Natural killer cell treated with Interleukin-12 subunit alpha and Interleukin-12 subunit beta and Interleukin-15 and Interleukin-18, amount 100 ng/mL, for 72 hours (primary cell): ENCODE data around the gene CLSTN2. TPM values are rescaled to one million over a fixed set of nuclear protein-coding genes. Genes with fewer than 3 reads are reported as not detected.

ENCODE experiments used
- ATAC-seq, 2 donors: fragments of 150-1000 bp; cut with Tn5 transposase in 1 of 2; sonication (Bioruptor Pico), chemical (Tn5 transposase) in 1 of 2; 2 replicates each; pipeline ENCODE4 v1.10.0; 2021
- DNase-seq: peaks from one replicate; pipeline ENCODE4 v3.0.0; 2022; ENCODE audit warnings: low spot score
- H3K27ac Mint-ChIP-seq, 2 donors: 1 replicate in 1 of 2; 2 replicates in 1 of 2; pipeline ENCODE4 v1.8.0; 2022; ENCODE audit warnings: mixed read lengths in 2 of 2, mild to moderate bottlenecking in 1 of 2, moderate library complexity in 1 of 2
- H3K27me3 Mint-ChIP-seq, 2 donors: 1 replicate in 1 of 2; 2 replicates in 1 of 2; pipeline ENCODE4 v1.8.0; 2022; ENCODE audit warnings: mixed read lengths in 2 of 2
- H3K36me3 Mint-ChIP-seq: one replicate; pipeline ENCODE4 v1.8.0; 2022; ENCODE audit warnings: mixed read lengths
- H3K4me1 Mint-ChIP-seq, 2 donors: 1 replicate in 1 of 2; 2 replicates in 1 of 2; pipeline ENCODE4 v1.8.0; 2022; ENCODE audit warnings: low read depth in 2 of 2, mixed read lengths in 2 of 2, mild to moderate bottlenecking in 1 of 2
- H3K4me3 Mint-ChIP-seq: one replicate; pipeline ENCODE4 v1.8.0; 2022; ENCODE audit warnings: mixed read lengths
- H3K9me3 Mint-ChIP-seq: 2 replicates; pipeline ENCODE4 v1.8.0; 2022; ENCODE audit warnings: mixed read lengths
- total RNA-seq, 2 donors: library from RNA; stranded (reverse); gene quantifications; one replicate each; pipeline ENCODE4 v1.2.3, GENCODE V29; 2022

CLSTN2 gene
- total RNA-seq, 2 donors from 2014 or later: not detected

GRCh38 chr3:140338916-140339315, 403.9 kb downstream of the CLSTN2 start:
- Mint-ChIP-seq H3K36me3 (no peaks in the 10 kb centered on the region), H3K27me3 (peaks cover 0 to 16% of the 10 kb centered on the region in 2 donors), H3K27ac (no peak overlapping the region)

GRCh38 chr3:140341203-140341602, 406.2 kb downstream of the CLSTN2 start:
- Mint-ChIP-seq H3K4me3 (no peak overlapping the region), H3K27ac (no peak overlapping the region), H3K4me1 (no peaks in the 10 kb centered on the region), H3K36me3 (no peaks in the 10 kb centered on the region), H3K27me3 (peaks cover 3 to 22% of the 10 kb centered on the region in 2 donors), H3K9me3 (no peaks in the 10 kb centered on the region)
- DNase-seq: no peak
- ATAC-seq: no peak

More at GRCh38 chr3:140338916-140339315, 403.9 kb downstream of the CLSTN2 start:
- H3K4me1 Mint-ChIP-seq: no peaks in the 10 kb centered on the region
- H3K4me3 Mint-ChIP-seq: no peak overlapping the region
- DNase-seq (no peak), ATAC-seq (no peak)
- no peaks in the 10 kb centered on the region for H3K9me3 Mint-ChIP-seq

GRCh38 chr3:140341817-140342403, 406.9 kb downstream of the CLSTN2 start:
- no peak for ATAC-seq
- DNase-seq: no peak
- Mint-ChIP-seq H3K27ac (no peak overlapping the region), H3K9me3 (no peaks in the 10 kb centered on the region), H3K36me3 (no peaks in the 10 kb centered on the region), H3K4me1 (no peaks in the 10 kb centered on the region), H3K27me3 (peaks cover 3 to 22% of the 10 kb centered on the region in 2 donors), H3K4me3 (no peak overlapping the region)

- no peak overlapping the region for H3K27ac Mint-ChIP-seq
- DNase-seq: no peak
- ATAC-seq: no peak
- no peaks in the 10 kb centered on the region for H3K4me1 Mint-ChIP-seq
- no peaks in the 10 kb centered on the region for H3K36me3 Mint-ChIP-seq
- H3K27me3 Mint-ChIP-seq: peaks cover 3 to 16% of the 10 kb centered on the region in 2 donors
- no peaks in the 10 kb centered on the region for H3K9me3 Mint-ChIP-seq
- no peak overlapping the region for H3K4me3 Mint-ChIP-seq
Measured at GRCh38 chr3:140342668-140343067, 407.7 kb downstream of the CLSTN2 start.

- no peak for DNase-seq
- Mint-ChIP-seq H3K36me3 (no peaks in the 10 kb centered on the region), H3K4me3 (no peak overlapping the region), H3K27ac (no peak overlapping the region), H3K27me3 (peaks cover 3 to 17% of the 10 kb centered on the region in 2 donors), H3K9me3 (no peaks in the 10 kb centered on the region), H3K4me1 (no peaks in the 10 kb centered on the region)
- ATAC-seq: no peak
Measured at GRCh38 chr3:140343211-140344081, 408.5 kb downstream of the CLSTN2 start.

GRCh38 chr3:140344082-140344454, 409.1 kb downstream of the CLSTN2 start:
- ATAC-seq: peak in 1 of 2 donors; percentile 25

GRCh38 chr3:140344601-140345205, 409.7 kb downstream of the CLSTN2 start:
- no peak for ATAC-seq
- H3K4me3 Mint-ChIP-seq: no peak overlapping the region
- H3K27ac Mint-ChIP-seq: no peak overlapping the region
- no peaks in the 10 kb centered on the region for H3K36me3 Mint-ChIP-seq
- H3K4me1 Mint-ChIP-seq: no peaks in the 10 kb centered on the region
- no peaks in the 10 kb centered on the region for H3K9me3 Mint-ChIP-seq
- peaks cover 5 to 25% of the 10 kb centered on the region in 2 donors for H3K27me3 Mint-ChIP-seq
- no peak for DNase-seq

More at GRCh38 chr3:140344082-140344454, 409.1 kb downstream of the CLSTN2 start:
- H3K27me3 Mint-ChIP-seq: peaks cover 3 to 23% of the 10 kb centered on the region in 2 donors
- no peaks in the 10 kb centered on the region for H3K9me3 Mint-ChIP-seq
- no peak for DNase-seq
- no peaks in the 10 kb centered on the region for H3K36me3 Mint-ChIP-seq
- no peak overlapping the region for H3K27ac Mint-ChIP-seq
- H3K4me1 Mint-ChIP-seq: no peaks in the 10 kb centered on the region
- no peak overlapping the region for H3K4me3 Mint-ChIP-seq

GRCh38 chr3:140347151-140347550, 412.2 kb downstream of the CLSTN2 start:
- peaks cover 9 to 37% of the 10 kb centered on the region in 2 donors for H3K27me3 Mint-ChIP-seq
- no peak overlapping the region for H3K4me3 Mint-ChIP-seq
- H3K36me3 Mint-ChIP-seq: no peaks in the 10 kb centered on the region
- DNase-seq (no peak), ATAC-seq (no peak)
- no peaks in the 10 kb centered on the region for H3K4me1 Mint-ChIP-seq
- H3K9me3 Mint-ChIP-seq: no peaks in the 10 kb centered on the region
- H3K27ac Mint-ChIP-seq: no peak overlapping the region

GRCh38 chr3:140349938-140350337, 415.0 kb downstream of the CLSTN2 start:
- H3K36me3 Mint-ChIP-seq: no peaks in the 10 kb centered on the region
- H3K4me1 Mint-ChIP-seq: no peaks in the 10 kb centered on the region
- H3K27ac Mint-ChIP-seq: no peak overlapping the region
- H3K9me3 Mint-ChIP-seq: no peaks in the 10 kb centered on the region
- no peak for DNase-seq
- no peak overlapping the region for H3K4me3 Mint-ChIP-seq
- no peak for ATAC-seq
- H3K27me3 Mint-ChIP-seq: peaks cover 9 to 35% of the 10 kb centered on the region in 2 donors

GRCh38 chr3:140351466-140351865, 416.5 kb downstream of the CLSTN2 start:
- no peaks in the 10 kb centered on the region for H3K4me1 Mint-ChIP-seq
- no peak for ATAC-seq

GRCh38 chr3:140355481-140355880, 420.5 kb downstream of the CLSTN2 start:
- H3K4me3 Mint-ChIP-seq: no peak overlapping the region
- H3K4me1 Mint-ChIP-seq: no peaks in the 10 kb centered on the region
- no peaks in the 10 kb centered on the region for H3K36me3 Mint-ChIP-seq
- H3K27me3 Mint-ChIP-seq: peaks cover 6 to 15% of the 10 kb centered on the region in 2 donors
- no peak overlapping the region for H3K27ac Mint-ChIP-seq
- no peak for DNase-seq
- ATAC-seq: no peak
- peaks cover 3% of the 10 kb centered on the region for H3K9me3 Mint-ChIP-seq

More at GRCh38 chr3:140351466-140351865, 416.5 kb downstream of the CLSTN2 start:
- Mint-ChIP-seq H3K27me3 (peaks cover 9 to 32% of the 10 kb centered on the region in 2 donors), H3K36me3 (no peaks in the 10 kb centered on the region), H3K4me3 (no peak overlapping the region), H3K9me3 (peaks cover 3% of the 10 kb centered on the region), H3K27ac (no peak overlapping the region)
- no peak for DNase-seq

GRCh38 chr3:140358686-140359085, 423.7 kb downstream of the CLSTN2 start:
- Mint-ChIP-seq H3K27me3 (peaks cover 6 to 10% of the 10 kb centered on the region in 2 donors), H3K4me1 (no peaks in the 10 kb centered on the region), H3K4me3 (no peak overlapping the region), H3K36me3 (no peaks in the 10 kb centered on the region), H3K27ac (no peak overlapping the region), H3K9me3 (peaks cover 3% of the 10 kb centered on the region)
- DNase-seq (no peak), ATAC-seq (no peak)

- Mint-ChIP-seq H3K4me3 (no peak overlapping the region), H3K4me1 (no peaks in the 10 kb centered on the region), H3K27me3 (peaks cover 6 to 8% of the 10 kb centered on the region in 2 donors), H3K9me3 (peaks cover 3% of the 10 kb centered on the region), H3K36me3 (no peaks in the 10 kb centered on the region), H3K27ac (no peak overlapping the region)
- DNase-seq: no peak
- ATAC-seq: no peak
Measured at GRCh38 chr3:140359233-140359995, 424.4 kb downstream of the CLSTN2 start.
